Cardiac muscle cell (in vitro differentiated cells and primary cell): ENCODE measurements around the gene TNFAIP8L3. TPM values are rescaled to one million over a fixed set of nuclear protein-coding genes. Genes with fewer than 3 reads are reported as not detected.

Source experiments
- DNase-seq, 2 donors: peaks; one replicate each; pipeline versions ENCODE4 v3.0.0 to v3.0.0-alpha.2; 2010 to 2017; ENCODE audit warnings: low read depth in 1 of 2, low spot score in 1 of 2
- H3K27ac ChIP-seq: fragments of 200-600 bp; sonication (generic); 2 replicates; pipeline ENCODE4 v1.5.1; 2016
- H3K27me3 ChIP-seq: fragments of 200-600 bp; sonication (generic); 2 replicates; pipeline ENCODE4 v1.6.0; 2016; ENCODE audit warnings: control low read depth
- H3K36me3 ChIP-seq: fragments of 200-600 bp; sonication (generic); 2 replicates; pipeline ENCODE4 v1.5.1; 2016; ENCODE audit warnings: control low read depth
- H3K4me1 ChIP-seq: fragments of 200-600 bp; sonication (generic); 2 replicates; pipeline ENCODE4 v1.8.1; 2017; ENCODE audit warnings: low read depth, mild to moderate bottlenecking, mixed run types
- H3K4me3 ChIP-seq: fragments of 200-600 bp; sonication (generic); 2 replicates; pipeline ENCODE4 v1.5.1; 2016; ENCODE audit warnings: mild to moderate bottlenecking
- H3K9me3 ChIP-seq: fragments of 200-600 bp; sonication (generic); 2 replicates; pipeline ENCODE4 v1.5.1; 2017; ENCODE audit warnings: low read depth, mild to moderate bottlenecking, control low read depth
- polyA plus RNA-seq: library from polyadenylated mRNA; unstranded; fragments of >200 nt; fragmentation: Nextera tagmentation; extraction: Ambion mirVana; gene quantifications from 2 replicates; pipeline ENCODE4 v1.2.1, GENCODE V29; 2016
- total RNA-seq: library from RNA; depleted of rRNA; stranded (reverse); fragments of >200 nt; gene quantifications from 2 replicates; pipeline ENCODE4 v1.2.3, GENCODE V29; 2016
- TF ChIP-seq, protein P1 (sequence below): IDR thresholded peaks from 2 replicates; pipeline ENCODE4 v1.5.1; 2012; ENCODE audit warnings: low read depth, mild to moderate bottlenecking, low read length

The TNFAIP8L3 gene
- total and polyA plus RNA-seq, 2 experiments from 2014 or later: not detected

GRCh38 chr15:51067510-51067909 is 27.2 kb downstream of the TNFAIP8L3 start:
- Histone ChIP-seq H3K4me3 (no peak overlapping the region), H3K27ac (no peak overlapping the region), H3K9me3 (no peaks in the 10 kb centered on the region), H3K4me1 (no peaks in the 10 kb centered on the region), H3K36me3 (no peaks in the 10 kb centered on the region), H3K27me3 (peaks cover 17% of the 10 kb centered on the region)
- DNase-seq: no peak
- TF ChIP-seq, protein P1, sequence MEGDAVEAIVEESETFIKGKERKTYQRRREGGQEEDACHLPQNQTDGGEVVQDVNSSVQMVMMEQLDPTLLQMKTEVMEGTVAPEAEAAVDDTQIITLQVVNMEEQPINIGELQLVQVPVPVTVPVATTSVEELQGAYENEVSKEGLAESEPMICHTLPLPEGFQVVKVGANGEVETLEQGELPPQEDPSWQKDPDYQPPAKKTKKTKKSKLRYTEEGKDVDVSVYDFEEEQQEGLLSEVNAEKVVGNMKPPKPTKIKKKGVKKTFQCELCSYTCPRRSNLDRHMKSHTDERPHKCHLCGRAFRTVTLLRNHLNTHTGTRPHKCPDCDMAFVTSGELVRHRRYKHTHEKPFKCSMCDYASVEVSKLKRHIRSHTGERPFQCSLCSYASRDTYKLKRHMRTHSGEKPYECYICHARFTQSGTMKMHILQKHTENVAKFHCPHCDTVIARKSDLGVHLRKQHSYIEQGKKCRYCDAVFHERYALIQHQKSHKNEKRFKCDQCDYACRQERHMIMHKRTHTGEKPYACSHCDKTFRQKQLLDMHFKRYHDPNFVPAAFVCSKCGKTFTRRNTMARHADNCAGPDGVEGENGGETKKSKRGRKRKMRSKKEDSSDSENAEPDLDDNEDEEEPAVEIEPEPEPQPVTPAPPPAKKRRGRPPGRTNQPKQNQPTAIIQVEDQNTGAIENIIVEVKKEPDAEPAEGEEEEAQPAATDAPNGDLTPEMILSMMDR: no peak

- no peak for DNase-seq
- H3K9me3 ChIP-seq: no peaks in the 10 kb centered on the region
- H3K27ac ChIP-seq: no peak overlapping the region
- TF ChIP-seq, protein P1: no peak
- peaks cover 18% of the 10 kb centered on the region for H3K27me3 ChIP-seq
- H3K36me3 ChIP-seq: no peaks in the 10 kb centered on the region
- H3K4me1 ChIP-seq: no peaks in the 10 kb centered on the region
- no peak overlapping the region for H3K4me3 ChIP-seq
Measured at GRCh38 chr15:51065781-51066180, 28.9 kb downstream of the TNFAIP8L3 start.

- Histone ChIP-seq H3K36me3 (no peaks in the 10 kb centered on the region), H3K4me3 (no peak overlapping the region), H3K27me3 (peaks cover 18% of the 10 kb centered on the region), H3K4me1 (no peaks in the 10 kb centered on the region), H3K27ac (no peak overlapping the region), H3K9me3 (no peaks in the 10 kb centered on the region)
- no peak for DNase-seq
- TF ChIP-seq, protein P1: no peak
Measured at GRCh38 chr15:51065261-51065660, 29.4 kb downstream of the TNFAIP8L3 start.

- TF ChIP-seq, protein P1: no peak
- H3K9me3 ChIP-seq: no peaks in the 10 kb centered on the region
- H3K4me3 ChIP-seq: no peak overlapping the region
- peaks cover 18% of the 10 kb centered on the region for H3K27me3 ChIP-seq
- no peaks in the 10 kb centered on the region for H3K36me3 ChIP-seq
- no peaks in the 10 kb centered on the region for H3K4me1 ChIP-seq
- no peak overlapping the region for H3K27ac ChIP-seq
- no peak for DNase-seq
Measured at GRCh38 chr15:51062736-51063135, 32.0 kb downstream of the TNFAIP8L3 start.

DNA sequence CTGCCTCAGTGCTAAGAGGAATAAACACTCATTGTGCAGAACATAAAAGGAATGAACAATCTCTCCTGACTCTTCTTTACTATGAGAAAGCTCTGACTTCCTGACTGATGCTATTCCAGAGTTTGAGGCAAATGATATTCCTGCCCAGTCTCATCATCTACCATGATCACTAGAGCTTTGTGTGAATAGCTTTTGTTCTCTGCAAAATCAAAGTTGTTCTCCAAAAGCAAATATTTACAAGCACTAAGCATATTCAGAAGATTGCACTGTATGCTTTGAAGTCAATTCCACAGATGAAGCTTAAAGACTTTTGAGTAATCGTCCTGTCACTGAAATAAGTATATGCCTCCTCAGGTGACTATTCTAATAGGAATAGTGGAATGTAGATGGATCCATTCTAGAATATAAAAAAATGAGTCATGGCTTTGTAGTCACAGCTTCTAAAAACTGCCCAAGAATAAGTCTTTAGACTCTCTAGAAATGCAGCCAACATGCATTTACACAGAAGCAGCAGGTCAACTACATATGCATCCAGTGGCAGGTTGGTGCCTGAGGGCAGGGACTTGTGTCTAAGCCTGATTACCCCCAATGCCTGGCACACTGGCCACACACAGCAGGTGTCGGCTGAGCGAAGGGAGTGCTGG is 34.6 kb downstream of the TNFAIP8L3 start:
- Histone ChIP-seq H3K9me3 (no peaks in the 10 kb centered on the region), H3K27me3 (peaks cover 16% of the 10 kb centered on the region), H3K4me3 (no peak overlapping the region), H3K4me1 (no peaks in the 10 kb centered on the region), H3K36me3 (no peaks in the 10 kb centered on the region), H3K27ac (no peak overlapping the region)
- TF ChIP-seq, protein P1: no peak
- DNase-seq: no peak
